PC-3 (cell line): ENCODE measurements around the gene MED12. TPM values are rescaled to one million over a fixed set of nuclear protein-coding genes. Genes with fewer than 3 reads are reported as not detected.

Source experiments
- ATAC-seq: fragments of 200-7000 bp; cut with Tn5 transposase; 2 replicates; pipeline ENCODE4 v1.9.1; 2020; ENCODE audit warnings: mild to moderate bottlenecking, moderate library complexity
- BruUV-seq: library from RNA; stranded (reverse); fragments of 400-500 nt; replicated peaks from 2 replicates; lab custom pipeline; 2021; lab: Mats Ljungman, UMichigan
- CTCF ChIA-PET: fragments of 300-600 bp; sonication (Branson Sonifier 250); formaldehyde crosslinking; loops from one replicate; lab custom pipeline; 2022; ENCODE audit warnings: antibody characterized with exemption; lab: Charles Lee
- POLR2A ChIA-PET: fragments of 300-600 bp; sonication (Branson Sonifier 250); formaldehyde crosslinking; loops from one replicate; lab custom pipeline; 2022; ENCODE audit warnings: antibody characterized with exemption; ENCODE audit not compliant: unreplicated experiment; lab: Charles Lee
- DNase-seq: peaks from one replicate; pipeline ENCODE4 v3.0.0-alpha.2; 2015
- H2AFZ ChIP-seq: fragments of 300-600 bp; sonication (generic); 2 replicates; pipeline ENCODE4 v1.6.0; 2016; ENCODE audit warnings: antibody characterized with exemption, low read length
- H3F3A ChIP-seq: fragments of 300-600 bp; sonication (generic); one replicate; pipeline ENCODE4 v1.6.0; 2017; ENCODE audit warnings: antibody characterized with exemption, low read length, control low read depth, mild to moderate bottlenecking; ENCODE audit not compliant: unreplicated experiment
- H3K27ac ChIP-seq: fragments of 300-600 bp; sonication (generic); 2 replicates; pipeline ENCODE4 v1.5.1; 2016; ENCODE audit warnings: mild to moderate bottlenecking, low read length
- H3K27me3 ChIP-seq: fragments of 300-600 bp; sonication (generic); 2 replicates; pipeline ENCODE4 v1.6.1; 2016; ENCODE audit warnings: low read length, mixed read lengths
- H3K36me3 ChIP-seq: fragments of 300-600 bp; sonication (generic); 2 replicates; pipeline ENCODE4 v1.6.1; 2016; ENCODE audit warnings: low read depth, mixed run types, low read length, mixed read lengths
- H3K4me1 ChIP-seq: fragments of 300-600 bp; sonication (generic); 2 replicates; pipeline ENCODE4 v1.5.1; 2016; ENCODE audit warnings: low read length; ENCODE audit not compliant: insufficient read depth
- H3K4me2 ChIP-seq: fragments of 300-600 bp; sonication (generic); 2 replicates; pipeline ENCODE4 v1.6.0; 2016; ENCODE audit warnings: low read length
- H3K4me3 ChIP-seq: fragments of 300-600 bp; sonication (generic); 2 replicates; pipeline ENCODE4 v1.5.1; 2016; ENCODE audit warnings: mild to moderate bottlenecking, low read length, mixed read lengths
- H3K79me2 ChIP-seq: fragments of 300-600 bp; sonication (generic); 2 replicates; pipeline ENCODE4 v1.6.1; 2017; ENCODE audit warnings: low read length, mixed read lengths
- H3K9ac ChIP-seq: fragments of 300-600 bp; sonication (generic); 2 replicates; pipeline ENCODE4 v1.6.0; 2016; ENCODE audit warnings: mild to moderate bottlenecking, low read length
- H3K9me2 ChIP-seq: fragments of 300-600 bp; sonication (generic); replicated peaks from 2 replicates; pipeline ENCODE4 v1.6.1; 2016; ENCODE audit warnings: mixed run types, low read length, mixed read lengths
- H3K9me3 ChIP-seq: fragments of 300-600 bp; sonication (generic); 2 replicates; pipeline ENCODE4 v1.6.1; 2016; ENCODE audit warnings: low read length, mixed read lengths
- H4K20me1 ChIP-seq: fragments of 300-600 bp; sonication (generic); 2 replicates; pipeline ENCODE4 v1.6.1; 2016; ENCODE audit warnings: low read length, mixed read lengths
- CTCF ChIP-seq: fragments of 300-600 bp; sonication (generic); conservative IDR thresholded peaks from 2 replicates; pipeline ENCODE4 v1.5.1; 2017; ENCODE audit warnings: antibody characterized with exemption, low read depth, mild to moderate bottlenecking, low read length
- EZH2 ChIP-seq: fragments of 300-600 bp; sonication (generic); IDR thresholded peaks from one replicate; pipeline ENCODE4 v1.6.1; 2017; ENCODE audit warnings: antibody characterized with exemption, mild to moderate bottlenecking, low read length; ENCODE audit not compliant: unreplicated experiment
- EZH2phosphoT487 ChIP-seq: fragments of 300-600 bp; sonication (generic); IDR thresholded peaks from 2 replicates; pipeline ENCODE4 v1.6.1; 2018; ENCODE audit warnings: mild to moderate bottlenecking, antibody characterized with exemption, low read length, borderline replicate concordance
- intact Hi-C: fragments of 100-400 bp; cut with micrococcal nuclease; formaldehyde crosslinking; loops from 2 replicates; pipeline ENCODE4 v1.9.0; 2023
- total RNA-seq: library from RNA; depleted of rRNA; stranded (reverse); fragments of >200 nt; gene quantifications from 2 replicates; pipeline ENCODE4 v1.2.3, GENCODE V29; 2014

The MED12 gene
- total RNA-seq, 1 experiment from 2014 or later: 45.8 TPM

DNA sequence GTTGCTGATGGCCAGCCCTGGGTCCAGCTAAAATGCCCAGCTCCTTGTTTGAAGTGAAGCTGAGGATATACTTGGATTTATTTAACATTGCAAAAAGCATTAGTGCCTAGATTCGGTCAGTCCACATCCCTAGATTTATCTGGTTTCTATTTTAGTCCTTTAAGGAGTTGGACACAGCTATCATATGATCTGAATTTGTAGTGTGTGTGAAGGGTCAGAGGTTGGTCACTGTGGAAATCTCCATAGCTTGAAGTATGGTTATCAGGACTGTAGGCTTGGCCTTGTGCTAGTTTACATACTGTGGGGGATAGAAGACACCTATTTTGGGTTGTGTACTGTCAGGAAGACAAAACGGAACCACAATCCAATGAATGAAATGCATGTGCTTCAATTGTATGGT lies 55.0 kb downstream of the MED12 start:
- CTCF ChIA-PET: no interaction called here

GRCh38 chrX:71174795-71175194 lies 56.4 kb downstream of the MED12 start:
- no peak overlapping the region for H3K27ac ChIP-seq
- no peaks in the 10 kb centered on the region for H4K20me1 ChIP-seq
- no peak overlapping the region for H3K4me3 ChIP-seq
- no peak overlapping the region for H2AFZ ChIP-seq
- ChIA-PET POLR2A (no interaction called here), CTCF (no interaction called here)
- TF ChIP-seq EZH2phosphoT487: no peak
- TF ChIP-seq EZH2: no peak
- TF ChIP-seq CTCF: no peak
- intact Hi-C loops: no loop called here
- ATAC-seq (no peak), DNase-seq (no peak)
- H3K9me3 ChIP-seq: no peaks in the 10 kb centered on the region
- no peaks in the 10 kb centered on the region for H3F3A ChIP-seq
- H3K9ac ChIP-seq: no peak overlapping the region
- H3K36me3 ChIP-seq: no peaks in the 10 kb centered on the region
- H3K4me1 ChIP-seq: no peaks in the 10 kb centered on the region
- H3K9me2 ChIP-seq: no peaks in the 10 kb centered on the region
- BruUV-seq: no TSS peak
- no peaks in the 10 kb centered on the region for H3K27me3 ChIP-seq
- no peaks in the 10 kb centered on the region for H3K79me2 ChIP-seq
- no peak overlapping the region for H3K4me2 ChIP-seq

More for the DNA sequence above, 55.0 kb downstream of the MED12 start:
- Histone ChIP-seq H3K9me2 (no peaks in the 10 kb centered on the region), H3K4me3 (no peak overlapping the region), H3K79me2 (no peaks in the 10 kb centered on the region), H2AFZ (no peak overlapping the region), H4K20me1 (no peaks in the 10 kb centered on the region), H3K4me2 (no peak overlapping the region), H3K4me1 (no peaks in the 10 kb centered on the region), H3F3A (no peaks in the 10 kb centered on the region), H3K9me3 (no peaks in the 10 kb centered on the region), H3K27me3 (no peaks in the 10 kb centered on the region), H3K9ac (no peak overlapping the region), H3K27ac (no peak overlapping the region), H3K36me3 (no peaks in the 10 kb centered on the region)
- no TSS peak for BruUV-seq
- ATAC-seq (no peak), DNase-seq (no peak)
- intact Hi-C loops: no loop called here
- TF ChIP-seq EZH2phosphoT487 (no peak), CTCF (no peak), EZH2 (no peak)
- POLR2A ChIA-PET: no interaction called here

GRCh38 chrX:71175531-71175930 lies 57.1 kb downstream of the MED12 start:
- no peak overlapping the region for H3K4me2 ChIP-seq
- CTCF ChIA-PET: no interaction called here
- POLR2A ChIA-PET: no interaction called here

More at GRCh38 chrX:71175531-71175930, 57.1 kb downstream of the MED12 start:
- no peaks in the 10 kb centered on the region for H3K79me2 ChIP-seq
- ATAC-seq: no peak
- no peak for DNase-seq
- no peaks in the 10 kb centered on the region for H3K9me3 ChIP-seq
- no peaks in the 10 kb centered on the region for H3K36me3 ChIP-seq
- H4K20me1 ChIP-seq: no peaks in the 10 kb centered on the region
- H3K27me3 ChIP-seq: no peaks in the 10 kb centered on the region
- H3K4me1 ChIP-seq: no peaks in the 10 kb centered on the region
- intact Hi-C loops: no loop called here
- H3F3A ChIP-seq: no peaks in the 10 kb centered on the region
- H3K4me3 ChIP-seq: no peak overlapping the region
- H3K9me2 ChIP-seq: no peaks in the 10 kb centered on the region
- H3K27ac ChIP-seq: no peak overlapping the region
- H3K9ac ChIP-seq: no peak overlapping the region
- no TSS peak for BruUV-seq
- TF ChIP-seq EZH2phosphoT487: no peak
- TF ChIP-seq EZH2: no peak
- no peak for TF ChIP-seq CTCF
- no peak overlapping the region for H2AFZ ChIP-seq
